Measurements from ENCODE around the gene TRIM66. TPM values are rescaled to one million over a fixed set of nuclear protein-coding genes. Genes with fewer than 3 reads are reported as not detected.

TRIM66 gene
- total and polyA plus RNA-seq, 2 donors (not counting 1 experiment from before 2014, with no cell fraction given), result 3.9 to 13.7 TPM

DNA sequence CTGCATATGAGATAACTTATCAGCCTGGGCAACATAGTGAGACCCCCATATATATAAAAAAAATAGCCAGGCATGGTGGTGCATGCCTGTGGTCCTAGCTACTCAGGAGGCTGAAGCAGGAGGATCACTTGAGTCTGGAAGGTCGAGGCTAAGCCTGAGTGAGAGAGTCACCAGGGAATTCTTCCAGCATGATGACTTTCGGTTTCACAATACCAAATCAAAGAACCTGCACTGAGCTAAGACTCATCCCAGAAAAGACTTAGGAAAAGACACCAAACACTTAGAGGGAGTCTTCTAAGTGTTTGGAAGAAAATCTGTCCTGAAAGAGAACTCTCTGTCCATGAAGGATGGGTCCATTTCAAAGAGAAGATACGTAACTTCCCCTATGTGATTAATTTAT, 101.2 kb downstream of the TRIM66 start:
- Histone ChIP-seq H4K20me1 (ENCODE audit: control insufficient read depth, extremely low read depth, insufficient read depth, low read length) (no peaks in the 10 kb centered on the region), H3K9ac (ENCODE audit: insufficient read depth, low read length) (no peak overlapping the region), H3K27me3 (ENCODE audit: control insufficient read depth, insufficient read depth, low read length) (no peaks in the 10 kb centered on the region), H3K36me3 (ENCODE audit: control insufficient read depth, insufficient read depth, low read length) (no peaks in the 10 kb centered on the region), H3K79me2 (ENCODE audit: control insufficient read depth, insufficient read depth, low read length) (no peaks in the 10 kb centered on the region), H3K4me1 (ENCODE audit: control insufficient read depth, extremely low read depth, insufficient read depth, low read length) (no peaks in the 10 kb centered on the region), H3K9me3 (ENCODE audit: control insufficient read depth, insufficient read depth, low read depth, low read length) (no peaks in the 10 kb centered on the region), H3K4me3 (replicated peaks in 1 of 4; ENCODE audit: control extremely low read depth in 1 of 4, insufficient read depth in 1 of 4, low read depth in 3 of 4, low read length in 4 of 4) (no peak overlapping the region), H2AFZ (ENCODE audit: low read length) (no peak overlapping the region), H3K27ac (ENCODE audit: insufficient read depth, low read length) (no peak overlapping the region), H3K4me2 (ENCODE audit: extremely low read depth, insufficient read depth, low read length) (no peak overlapping the region)
- DNase-seq (ENCODE audit: low read depth in 2 of 2), result peak in 1 of 2 donors; percentile 5
- TF ChIP-seq, protein P1, sequence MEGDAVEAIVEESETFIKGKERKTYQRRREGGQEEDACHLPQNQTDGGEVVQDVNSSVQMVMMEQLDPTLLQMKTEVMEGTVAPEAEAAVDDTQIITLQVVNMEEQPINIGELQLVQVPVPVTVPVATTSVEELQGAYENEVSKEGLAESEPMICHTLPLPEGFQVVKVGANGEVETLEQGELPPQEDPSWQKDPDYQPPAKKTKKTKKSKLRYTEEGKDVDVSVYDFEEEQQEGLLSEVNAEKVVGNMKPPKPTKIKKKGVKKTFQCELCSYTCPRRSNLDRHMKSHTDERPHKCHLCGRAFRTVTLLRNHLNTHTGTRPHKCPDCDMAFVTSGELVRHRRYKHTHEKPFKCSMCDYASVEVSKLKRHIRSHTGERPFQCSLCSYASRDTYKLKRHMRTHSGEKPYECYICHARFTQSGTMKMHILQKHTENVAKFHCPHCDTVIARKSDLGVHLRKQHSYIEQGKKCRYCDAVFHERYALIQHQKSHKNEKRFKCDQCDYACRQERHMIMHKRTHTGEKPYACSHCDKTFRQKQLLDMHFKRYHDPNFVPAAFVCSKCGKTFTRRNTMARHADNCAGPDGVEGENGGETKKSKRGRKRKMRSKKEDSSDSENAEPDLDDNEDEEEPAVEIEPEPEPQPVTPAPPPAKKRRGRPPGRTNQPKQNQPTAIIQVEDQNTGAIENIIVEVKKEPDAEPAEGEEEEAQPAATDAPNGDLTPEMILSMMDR (conservative IDR thresholded peaks at IDR 0.05 in 1 of 2, IDR thresholded peaks at IDR 0.05 in 1 of 2; ENCODE audit: low read depth in 1 of 2, low read length in 2 of 2), result no peak
- no peak for TF ChIP-seq EZH2 (IDR thresholded peaks at IDR 0.05; ENCODE audit: low read length, missing control alignments)

DNA sequence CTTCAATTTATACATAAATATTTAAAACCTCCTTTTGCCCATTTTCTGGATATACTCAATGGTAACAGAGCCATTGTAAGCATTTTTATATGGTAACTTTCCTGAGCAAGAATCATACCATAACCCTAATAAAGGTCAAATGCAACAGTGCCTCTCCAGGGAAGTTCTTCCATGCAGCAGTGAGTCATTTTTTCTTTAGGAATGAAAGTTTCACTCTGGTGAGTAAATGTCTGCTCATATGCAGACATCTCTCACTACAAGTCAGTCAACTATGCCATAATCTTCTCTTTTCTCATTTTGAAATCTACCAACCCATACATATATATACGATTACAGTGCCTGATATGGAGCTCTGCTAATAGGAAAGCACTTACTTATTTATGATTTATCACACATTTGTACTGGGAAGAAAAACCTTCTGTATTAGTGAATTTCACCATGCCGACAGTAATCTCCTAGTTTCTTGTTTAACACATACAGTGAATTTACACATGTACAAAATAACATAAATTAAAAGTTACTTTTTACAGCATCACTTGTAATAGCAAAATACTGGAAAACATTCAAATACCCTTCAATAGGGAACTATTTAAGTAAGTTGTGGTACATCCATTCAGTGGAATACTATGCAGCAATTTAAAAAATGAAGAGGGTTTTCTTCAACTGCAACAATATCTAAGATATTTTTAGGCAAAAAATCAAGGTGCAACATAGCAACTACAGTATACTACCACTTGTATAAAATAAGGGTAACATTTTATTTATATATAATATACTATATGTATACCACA, 104.5 kb downstream of the TRIM66 start:
- no peak overlapping the region for H3K4me3 ChIP-seq (replicated peaks in 1 of 4; ENCODE audit: control extremely low read depth in 1 of 4, insufficient read depth in 1 of 4, low read depth in 3 of 4, low read length in 4 of 4)
- TF ChIP-seq, protein P1 (conservative IDR thresholded peaks at IDR 0.05 in 1 of 2, IDR thresholded peaks at IDR 0.05 in 1 of 2; ENCODE audit: low read depth in 1 of 2, low read length in 2 of 2), result no peak
- TF ChIP-seq EZH2 (IDR thresholded peaks at IDR 0.05; ENCODE audit: low read length, missing control alignments), result no peak

DNA sequence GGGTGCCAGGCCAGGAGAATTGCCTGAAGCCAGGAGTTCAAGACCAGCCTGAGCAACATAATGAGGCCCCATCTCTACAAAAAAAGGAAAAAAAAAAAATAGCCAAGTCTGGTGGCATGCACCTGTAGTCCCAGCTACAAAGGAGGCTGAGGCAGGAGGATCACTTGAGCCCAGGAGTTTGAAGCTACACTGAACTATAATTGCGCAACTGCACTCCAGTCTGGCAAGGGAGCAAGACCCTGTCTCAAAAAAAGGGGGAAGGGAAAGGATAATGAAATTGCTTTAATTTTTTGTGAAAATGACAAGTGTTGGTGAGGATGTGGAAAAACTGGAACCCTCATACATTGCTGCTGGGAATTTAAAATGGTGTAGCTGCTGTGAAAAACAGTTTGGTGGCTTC, 107.7 kb downstream of the TRIM66 start:
- H3K4me2 ChIP-seq (ENCODE audit: extremely low read depth, insufficient read depth, low read length), result no peak overlapping the region
- no peaks in the 10 kb centered on the region for H3K4me1 ChIP-seq (ENCODE audit: control insufficient read depth, extremely low read depth, insufficient read depth, low read length)
- no peak overlapping the region for H2AFZ ChIP-seq (ENCODE audit: low read length)
- no peak overlapping the region for H3K9ac ChIP-seq (ENCODE audit: insufficient read depth, low read length)
- H3K79me2 ChIP-seq (ENCODE audit: control insufficient read depth, insufficient read depth, low read length), result no peaks in the 10 kb centered on the region
- DNase-seq (ENCODE audit: low read depth in 2 of 2), result no peak
- H3K27ac ChIP-seq (ENCODE audit: insufficient read depth, low read length), result no peak overlapping the region
- no peak for TF ChIP-seq EZH2 (IDR thresholded peaks at IDR 0.05; ENCODE audit: low read length, missing control alignments)
- TF ChIP-seq, protein P1 (conservative IDR thresholded peaks at IDR 0.05 in 1 of 2, IDR thresholded peaks at IDR 0.05 in 1 of 2; ENCODE audit: low read depth in 1 of 2, low read length in 2 of 2), result no peak
- no peaks in the 10 kb centered on the region for H3K9me3 ChIP-seq (ENCODE audit: control insufficient read depth, insufficient read depth, low read depth, low read length)
- no peaks in the 10 kb centered on the region for H3K27me3 ChIP-seq (ENCODE audit: control insufficient read depth, insufficient read depth, low read length)
- H3K4me3 ChIP-seq (replicated peaks in 1 of 4; ENCODE audit: control extremely low read depth in 1 of 4, insufficient read depth in 1 of 4, low read depth in 3 of 4, low read length in 4 of 4), result no peak overlapping the region
- no peaks in the 10 kb centered on the region for H4K20me1 ChIP-seq (ENCODE audit: control insufficient read depth, extremely low read depth, insufficient read depth, low read length)
- H3K36me3 ChIP-seq (ENCODE audit: control insufficient read depth, insufficient read depth, low read length), result no peaks in the 10 kb centered on the region

More for the DNA sequence above, 104.5 kb downstream of the TRIM66 start:
- H3K4me2 ChIP-seq (ENCODE audit: extremely low read depth, insufficient read depth, low read length), result no peak overlapping the region
- H3K79me2 ChIP-seq (ENCODE audit: control insufficient read depth, insufficient read depth, low read length), result no peaks in the 10 kb centered on the region
- H3K27ac ChIP-seq (ENCODE audit: insufficient read depth, low read length), result no peak overlapping the region
- peak in 1 of 2 donors; percentile 29 for DNase-seq (ENCODE audit: low read depth in 2 of 2)
- H4K20me1 ChIP-seq (ENCODE audit: control insufficient read depth, extremely low read depth, insufficient read depth, low read length), result no peaks in the 10 kb centered on the region
- no peaks in the 10 kb centered on the region for H3K9me3 ChIP-seq (ENCODE audit: control insufficient read depth, insufficient read depth, low read depth, low read length)
- no peak overlapping the region for H2AFZ ChIP-seq (ENCODE audit: low read length)
- no peak overlapping the region for H3K9ac ChIP-seq (ENCODE audit: insufficient read depth, low read length)
- no peaks in the 10 kb centered on the region for H3K36me3 ChIP-seq (ENCODE audit: control insufficient read depth, insufficient read depth, low read length)
- no peaks in the 10 kb centered on the region for H3K27me3 ChIP-seq (ENCODE audit: control insufficient read depth, insufficient read depth, low read length)
- H3K4me1 ChIP-seq (ENCODE audit: control insufficient read depth, extremely low read depth, insufficient read depth, low read length), result no peaks in the 10 kb centered on the region

All from fibroblast of lung (primary cell).